GF-D8 (cell line): ENCODE data around the gene ITFG2.
A peak's percentile ranks its signal among the peaks of the same experiment; 100 is the strongest.

Experiments
- DNase-seq: peaks from one replicate; lab custom pipeline; 2025; lab: John Stamatoyannopoulos, UW

ITFG2 gene

GRCh38 chr12:2795291-2796186 lies 16.9 kb upstream of the ITFG2 start:
- DNase-seq = no peak

- DNase-seq = no peak
Measured at GRCh38 chr12:2796187-2796666, 16.2 kb upstream of the ITFG2 start.

- DNase-seq = no peak
Measured at GRCh38 chr12:2797721-2798418, 14.6 kb upstream of the ITFG2 start.

DNA sequence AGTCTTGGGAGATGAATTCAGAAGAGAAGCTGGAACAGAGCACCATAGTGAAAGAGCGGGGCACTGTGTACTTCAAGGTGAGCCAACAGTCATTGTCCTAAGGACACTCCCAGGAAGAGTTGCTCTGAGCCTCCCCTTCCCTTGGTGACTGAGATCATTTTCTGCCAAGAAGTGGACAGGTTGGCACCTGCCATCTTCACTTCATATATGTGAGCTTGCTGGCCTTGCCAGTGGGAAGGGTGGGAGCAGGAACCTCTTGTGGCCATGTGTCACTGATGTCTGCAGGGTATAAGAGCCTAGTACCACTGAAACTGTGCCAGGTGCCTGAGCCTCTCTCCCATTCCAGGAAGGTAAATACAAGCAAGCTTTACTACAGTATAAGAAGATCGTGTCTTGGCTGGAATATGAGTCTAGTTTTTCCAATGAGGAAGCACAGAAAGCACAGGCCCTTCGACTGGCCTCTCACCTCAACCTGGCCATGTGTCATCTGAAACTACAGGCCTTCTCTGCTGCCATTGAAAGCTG lies 12.4 kb upstream of the ITFG2 start:
- no peak for DNase-seq

- DNase-seq = no peak
Measured at GRCh38 chr12:2801044-2801783, 11.3 kb upstream of the ITFG2 start.

DNA sequence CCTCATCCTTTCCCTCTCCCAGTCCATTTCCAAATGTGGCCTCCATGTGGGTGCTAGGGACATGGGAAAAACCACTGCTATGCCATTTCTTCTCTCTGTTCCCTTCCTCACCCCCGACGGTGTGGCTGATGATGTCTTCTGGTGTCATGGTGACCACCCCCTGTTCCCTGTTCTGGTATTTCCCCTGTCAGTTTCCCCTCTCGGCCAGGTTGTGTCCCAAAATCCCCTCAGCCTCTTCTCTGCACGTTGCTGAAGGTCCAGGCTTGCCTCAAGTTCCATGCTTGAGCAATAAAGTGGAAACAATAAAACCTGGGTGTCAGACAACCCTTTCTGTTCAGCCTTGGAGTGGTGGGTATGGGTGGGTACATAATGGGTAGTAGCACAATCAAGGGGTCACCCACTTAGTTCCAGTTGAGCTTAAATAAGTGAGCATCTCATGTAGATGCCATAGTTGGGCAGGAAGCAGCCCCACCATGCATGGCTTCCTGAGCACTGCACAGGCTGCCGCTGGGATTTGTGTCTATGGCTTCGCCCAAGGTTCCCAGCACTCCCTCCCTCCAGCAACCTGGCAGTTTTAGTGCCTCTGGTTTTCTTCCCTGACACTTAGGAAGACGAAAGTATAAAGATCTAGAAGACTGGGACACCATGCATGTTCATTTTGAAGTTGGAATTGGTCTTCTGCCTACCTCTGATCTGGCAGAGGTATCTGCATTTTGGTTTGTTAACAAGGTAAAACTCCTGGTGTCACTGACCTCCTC lies 8.7 kb upstream of the ITFG2 start:
- no peak for DNase-seq

DNA sequence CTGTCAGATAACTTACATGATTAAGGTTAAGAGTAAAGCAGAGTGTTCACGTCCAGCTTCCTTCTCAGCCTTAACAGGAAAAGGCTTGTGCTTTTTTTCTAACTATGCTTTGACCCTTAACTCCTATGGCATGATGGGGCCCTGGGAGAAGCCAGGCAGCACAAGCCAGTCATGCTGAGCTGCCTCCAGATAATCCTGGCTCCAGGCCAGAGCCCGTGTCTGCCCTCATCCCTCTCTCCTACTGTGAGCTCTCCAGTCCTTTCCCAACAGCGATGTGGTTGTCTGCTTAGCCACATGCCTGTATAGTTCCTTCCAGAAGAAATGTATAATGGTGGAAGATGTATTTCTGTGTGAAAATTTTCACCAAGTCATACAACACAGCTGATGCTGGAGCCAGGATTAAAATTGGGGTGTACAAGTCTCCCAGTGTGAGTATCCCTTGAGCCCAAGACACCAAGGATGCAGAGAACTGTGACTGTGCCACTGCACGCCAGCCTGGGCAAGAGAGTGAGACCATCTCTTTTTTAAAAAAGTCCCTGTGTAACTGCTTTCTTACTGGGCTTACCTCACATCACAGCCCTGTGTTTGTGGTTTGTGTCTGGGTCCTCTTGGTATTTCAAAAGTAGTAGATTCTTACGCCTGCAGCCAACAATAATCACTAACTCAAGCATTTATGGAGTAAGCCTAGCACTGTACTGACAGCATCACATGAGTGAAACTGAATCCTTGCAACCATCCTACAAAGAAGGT lies 7.9 kb upstream of the ITFG2 start:
- no peak for DNase-seq

- DNase-seq = no peak
Measured at GRCh38 chr12:2805143-2805520, 7.3 kb upstream of the ITFG2 start.

- DNase-seq = peak; percentile 32
Measured at GRCh38 chr12:2806700-2807099, 5.8 kb upstream of the ITFG2 start.

DNA sequence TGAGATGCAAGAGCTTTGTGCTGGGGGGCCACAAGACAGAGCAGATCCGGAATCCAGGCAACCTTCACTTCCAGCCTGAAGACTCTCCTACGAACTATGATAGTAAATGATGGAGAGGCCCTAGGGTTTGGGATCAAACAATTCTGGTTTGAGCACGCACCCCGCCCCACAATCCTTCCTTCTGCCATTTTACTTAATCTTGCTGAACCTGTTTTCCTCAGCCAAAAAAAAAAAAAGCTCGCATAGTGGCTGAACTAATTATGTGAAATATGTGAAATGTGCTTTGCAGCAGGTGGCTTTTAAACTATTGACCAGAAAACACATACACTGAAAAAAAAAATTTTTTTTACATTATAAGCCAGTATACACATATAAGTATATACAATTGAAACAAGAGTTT lies 667 bp upstream of the ITFG2 start:
- no peak for DNase-seq

GRCh38 chr12:2813214-2814185 lies 1.0 kb downstream of the ITFG2 start:
- peak; percentile 55 for DNase-seq

- DNase-seq = no peak
Measured at GRCh38 chr12:2819810-2820209, 7.3 kb downstream of the ITFG2 start.

DNA sequence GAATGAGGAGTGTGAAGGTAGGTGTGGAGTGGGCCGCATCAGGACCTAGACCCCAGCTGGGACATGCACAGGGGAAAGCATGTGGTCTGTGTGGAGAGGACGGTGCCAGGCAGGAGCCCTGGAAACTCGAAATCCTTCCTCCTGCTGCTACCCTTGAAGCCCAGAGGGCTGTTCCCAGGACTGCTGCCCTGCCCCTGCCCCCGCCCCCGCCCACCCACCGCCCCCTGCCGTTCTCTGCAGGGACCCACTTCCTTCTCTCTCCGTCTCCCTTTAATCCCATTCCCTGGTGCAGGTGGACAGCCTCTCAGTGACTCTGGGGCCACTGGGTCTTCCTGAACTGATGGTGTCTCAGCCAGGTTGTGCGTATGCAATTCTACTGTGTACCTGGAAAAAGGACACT lies 8.0 kb downstream of the ITFG2 start:
- DNase-seq = no peak

GRCh38 chr12:2823483-2823882 lies 11.0 kb downstream of the ITFG2 start:
- DNase-seq = no peak

DNA sequence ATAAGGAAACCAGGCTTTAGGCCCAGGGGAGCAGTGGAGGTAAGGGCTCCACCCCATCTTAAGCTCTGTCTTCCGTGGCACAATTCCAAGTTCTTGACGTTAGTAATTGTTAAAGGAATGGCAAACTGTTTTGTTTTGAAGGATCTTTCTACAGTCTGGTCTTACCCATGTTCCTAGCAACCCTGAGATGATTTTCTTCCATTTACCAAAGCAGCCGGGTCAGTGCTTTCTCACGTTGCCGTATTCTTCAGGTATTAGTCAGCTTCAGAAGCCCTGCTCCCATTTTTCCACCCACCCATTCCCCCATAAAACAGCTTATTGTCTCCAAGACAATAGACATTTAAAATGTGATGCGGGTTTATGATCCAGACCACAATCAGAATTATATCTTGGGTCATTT lies 12.1 kb downstream of the ITFG2 start:
- DNase-seq = no peak

DNA sequence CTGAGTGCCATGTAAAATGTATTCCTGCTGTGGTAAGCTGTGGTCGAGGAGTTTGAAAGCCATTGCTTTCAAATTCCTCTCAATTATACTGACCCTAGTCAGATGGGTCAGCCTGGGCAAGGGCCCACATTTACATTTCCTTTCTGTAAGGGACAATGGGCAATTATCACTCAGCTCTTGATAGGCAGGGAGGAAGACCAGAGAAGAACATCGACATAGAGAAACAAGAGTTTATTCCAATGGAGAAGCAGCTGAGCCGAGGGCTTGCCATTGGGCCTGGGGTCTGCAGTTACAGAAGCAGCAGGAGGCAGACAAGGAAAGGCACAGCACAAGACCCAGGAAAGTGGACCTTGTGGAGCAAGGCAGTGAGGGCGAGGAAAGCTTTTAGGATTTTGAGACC lies 12.7 kb downstream of the ITFG2 start:
- DNase-seq = no peak

DNA sequence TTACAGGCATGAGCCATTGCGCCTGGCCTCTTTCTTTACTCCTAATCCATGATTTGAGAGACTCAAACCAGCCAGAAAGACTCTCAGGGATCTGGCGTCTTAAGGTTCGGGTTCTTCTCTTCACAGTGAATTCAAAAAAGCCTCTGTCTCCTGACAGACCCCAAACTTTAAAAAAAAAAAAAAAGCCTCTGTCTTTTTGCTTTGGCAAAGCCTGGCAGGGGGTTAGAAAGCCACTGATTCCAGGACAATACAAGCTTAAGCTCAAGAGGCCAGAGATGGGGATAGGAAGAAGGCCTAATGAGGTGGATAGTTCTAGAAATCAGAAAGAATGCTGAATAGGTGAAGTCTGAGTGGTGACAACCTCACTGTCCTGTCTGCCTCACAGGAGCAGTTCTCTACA lies 13.6 kb downstream of the ITFG2 start:
- no peak for DNase-seq

DNA sequence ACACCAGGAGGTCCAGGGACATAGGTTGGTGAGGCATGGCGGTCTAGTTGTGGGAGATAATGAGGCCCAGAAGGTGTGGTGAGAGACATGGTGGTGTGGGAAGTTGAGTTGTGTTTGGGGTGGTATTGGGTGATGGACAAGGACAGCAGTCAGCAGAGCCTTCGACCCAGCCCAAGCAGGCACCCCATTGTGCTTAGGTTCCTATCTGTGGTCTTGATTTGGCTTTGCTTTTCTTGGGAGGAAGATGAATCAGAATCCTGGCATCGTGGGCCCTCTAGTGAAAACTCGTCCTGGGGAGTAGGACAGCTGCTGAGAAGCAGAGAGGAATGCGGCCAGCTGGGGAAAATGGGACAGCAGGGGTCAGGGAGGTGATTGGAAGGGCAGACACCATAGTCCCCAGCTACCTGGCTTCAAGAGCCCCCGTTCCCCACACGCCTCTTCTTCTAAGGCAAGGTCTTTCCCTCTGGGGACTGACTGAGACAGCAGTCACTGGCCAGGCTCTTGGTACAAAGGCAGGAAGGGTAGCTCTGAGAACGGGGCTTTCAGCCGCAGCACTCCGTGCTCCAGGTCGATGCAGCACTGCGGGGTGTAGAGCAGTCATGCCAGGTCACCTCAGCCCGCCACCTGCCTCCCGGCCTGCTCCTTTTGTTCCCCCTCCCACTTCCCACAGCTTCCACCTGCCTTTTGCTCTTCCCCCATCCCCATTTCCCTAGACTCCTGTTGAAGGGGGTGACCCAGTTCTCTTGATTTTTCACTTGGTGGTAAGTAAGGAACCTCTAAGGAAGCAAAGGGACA lies 14.4 kb downstream of the ITFG2 start:
- no peak for DNase-seq

GRCh38 chr12:2829275-2829674 lies 16.8 kb downstream of the ITFG2 start:
- DNase-seq = no peak
